ENCODE results near the gene DYNLL2. TPM values are rescaled to one million over a fixed set of nuclear protein-coding genes. Genes with fewer than 3 reads are reported as not detected.

DYNLL2 gene
- total RNA-seq, 1 donor from 2014 or later = 18.3 TPM

Other genes starting within 250 kb of the DYNLL2 start
- gene MRPS23, start 233.4 kb upstream of the DYNLL2 start, total RNA-seq = 10.4 TPM
- 10.4 TPM for gene CUEDC1, start 128.0 kb upstream of the DYNLL2 start, total RNA-seq
- 30.3 TPM for gene VEZF1, start 95.2 kb upstream of the DYNLL2 start, total RNA-seq
- 224 TPM for gene SRSF1, start 76.2 kb upstream of the DYNLL2 start, total RNA-seq
- not detected for gene OR4D1, start 65.0 kb downstream of the DYNLL2 start, total RNA-seq
- gene OR4D2, start 83.6 kb downstream of the DYNLL2 start, total RNA-seq = not detected
- 0.52 TPM for gene EPX, start 109.3 kb downstream of the DYNLL2 start, total RNA-seq
- gene MKS1, start 135.8 kb downstream of the DYNLL2 start, total RNA-seq = 10.4 TPM
- not detected for gene LPO, start 155.2 kb downstream of the DYNLL2 start, total RNA-seq
- gene MPO, start 197.5 kb downstream of the DYNLL2 start, total RNA-seq = 14.1 TPM
- gene TSPOAP1, start 245.4 kb downstream of the DYNLL2 start, total RNA-seq = 1.0 TPM